Measurements from ENCODE around the gene MED15. TPM values are rescaled to one million over a fixed set of nuclear protein-coding genes. Genes with fewer than 3 reads are reported as not detected.

MED15 gene
- total and polyA plus RNA-seq, 10 of the 15 experiments (the other 5 are each of a cell fraction or from before 2014, with no cell fraction given), result 1.4 to 75.2 (median 26.9) TPM

- TF ChIP-seq KLF5 (IDR thresholded peaks at IDR 0.05; ENCODE audit: partially characterized antibody) (no peak), SKIL (IDR thresholded peaks at IDR 0.05; ENCODE audit: low read depth, poor library complexity, severe bottlenecking) (no peak), CEBPB (IDR thresholded peaks at IDR 0.05; ENCODE audit: borderline replicate concordance in 1 of 2, low read depth in 2 of 2, low read length in 2 of 2) (no peak)
Observed at GRCh38 chr22:20584029-20584871, 76.8 kb downstream of the MED15 start (continued).

GRCh38 chr22:20584872-20585638 is 77.6 kb downstream of the MED15 start:
- Histone ChIP-seq H3K27me3 (replicated peaks in 1 of 2; ENCODE audit: control insufficient read depth in 2 of 2, insufficient read depth in 2 of 2, low read length in 1 of 2) (no peaks in the 10 kb centered on the region), H3K4me2 (ENCODE audit: control insufficient read depth, insufficient read depth) (no peak overlapping the region), H3K4me1 (ENCODE audit: control insufficient read depth, insufficient read depth, low read length) (no peaks in the 10 kb centered on the region), H3K9ac (ENCODE audit: control insufficient read depth, insufficient read depth, low read length) (no peak overlapping the region), H3K27ac (ENCODE audit: control insufficient read depth, insufficient read depth) (no peak overlapping the region), H3K79me2 (ENCODE audit: control insufficient read depth, insufficient read depth, low read length) (no peaks in the 10 kb centered on the region), H3K36me3 (ENCODE audit: control insufficient read depth in 2 of 2, insufficient read depth in 2 of 2, low read length in 1 of 2) (peaks cover 10 to 46% of the 10 kb centered on the region in 2 experiments), H3K9me3 (replicated peaks; ENCODE audit: control insufficient read depth, insufficient read depth, low read length) (no peaks in the 10 kb centered on the region), H2AFZ (ENCODE audit: control insufficient read depth, low read depth, low read length) (no peak overlapping the region), H3K4me3 (no peak overlapping the region), H4K20me1 (ENCODE audit: control insufficient read depth, insufficient read depth) (no peaks in the 10 kb centered on the region)
- intact Hi-C loops (cut with micrococcal nuclease; ENCODE audit: unreplicated experiment) (no loop called here), in situ Hi-C loops (cut with MboI) (no loop called here)
- WGBS (ENCODE audit: insufficient coverage, insufficient replicate concordance, low lambda C conversion rate, missing lambda C conversion rate), result 90% methylated on average over 26 of the region's 26 CpGs
- SMC1A ChIA-PET (ENCODE audit: uncharacterized antibody, unreplicated experiment), result no interaction called here
- no TSS peak for BruUV-seq (replicated peaks)
- ATAC-seq (no peak), FAIRE-seq (no peak), DNase-seq (ENCODE audit: low read depth, low spot score) (no peak)
- CTCF ChIA-PET, result no interaction called here
- RAD21 ChIA-PET (ENCODE audit: unreplicated experiment), result no interaction called here
- POLR2A ChIA-PET, result no interaction called here
- TF ChIP-seq CTCF (IDR thresholded peaks at IDR 0.05 in 2 of 3, conservative IDR thresholded peaks at IDR 0.05 in 1 of 3; ENCODE audit: control insufficient read depth in 2 of 3, extremely low read depth in 1 of 3, insufficient read depth in 1 of 3, low read depth in 3 of 3, low read length in 3 of 3) (no peak), CEBPB (IDR thresholded peaks at IDR 0.05; ENCODE audit: borderline replicate concordance in 1 of 2, low read depth in 2 of 2, low read length in 2 of 2) (no peak), YY1 (IDR thresholded peaks at IDR 0.05; ENCODE audit: low read depth, low read length) (no peak), SRF (IDR thresholded peaks at IDR 0.05; ENCODE audit: low read depth in 2 of 2, low read length in 2 of 2) (no peak), TBL1XR1 (IDR thresholded peaks at IDR 0.05; ENCODE audit: low read depth, low read length) (no peak), PKNOX1 (IDR thresholded peaks at IDR 0.05) (no peak), MEF2B (IDR thresholded peaks at IDR 0.05; ENCODE audit: partially characterized antibody, poor library complexity, severe bottlenecking) (no peak), CREB1 (IDR thresholded peaks at IDR 0.05; ENCODE audit: low read depth) (no peak), E4F1 (IDR thresholded peaks at IDR 0.05; ENCODE audit: borderline replicate concordance, partially characterized antibody) (no peak)

Data from GM12878 (cell line).